Measurements from ENCODE around the gene CPED1.
A peak's percentile ranks its signal among the peaks of the same experiment; 100 is the strongest.

The CPED1 gene

GRCh38 chr7:121103579-121103978 is 115.1 kb downstream of the CPED1 start:
- TF ChIP-seq CTCF (IDR thresholded peaks at IDR 0.05; ENCODE audit: low read depth, low read length, missing control alignments): no peak
- DNase-seq: no peak
- Histone ChIP-seq H3K27me3 (replicated peaks) (no peaks in the 10 kb centered on the region), H3K4me3 (ENCODE audit: low read depth, low read length) (no peak overlapping the region), H3K27ac (no peak overlapping the region), H3K36me3 (replicated peaks) (no peaks in the 10 kb centered on the region)
- in situ Hi-C loops (cut with HindIII; ENCODE audit: low pct_ligation_motif_present, low sequenced_read_pairs): no loop called here

GRCh38 chr7:121105262-121105661 is 116.8 kb downstream of the CPED1 start:
- no peak for TF ChIP-seq CTCF (IDR thresholded peaks at IDR 0.05; ENCODE audit: low read depth, low read length, missing control alignments)
- Histone ChIP-seq H3K36me3 (replicated peaks) (no peaks in the 10 kb centered on the region), H3K27ac (no peak overlapping the region), H3K27me3 (replicated peaks) (no peaks in the 10 kb centered on the region), H3K4me3 (ENCODE audit: low read depth, low read length) (no peak overlapping the region)
- no peak for DNase-seq
- in situ Hi-C loops (cut with HindIII; ENCODE audit: low pct_ligation_motif_present, low sequenced_read_pairs): no loop called here

GRCh38 chr7:121107923-121108498 is 119.5 kb downstream of the CPED1 start:
- in situ Hi-C loops (cut with HindIII; ENCODE audit: low pct_ligation_motif_present, low sequenced_read_pairs): no loop called here
- Histone ChIP-seq H3K27ac (no peak overlapping the region), H3K36me3 (replicated peaks) (no peaks in the 10 kb centered on the region), H3K27me3 (replicated peaks) (no peaks in the 10 kb centered on the region), H3K4me3 (ENCODE audit: low read depth, low read length) (no peak overlapping the region)
- DNase-seq: peak; percentile 44
- TF ChIP-seq CTCF (IDR thresholded peaks at IDR 0.05; ENCODE audit: low read depth, low read length, missing control alignments): peak; percentile 59

GRCh38 chr7:121109145-121109544 is 120.6 kb downstream of the CPED1 start:
- TF ChIP-seq CTCF (IDR thresholded peaks at IDR 0.05; ENCODE audit: low read depth, low read length, missing control alignments): no peak
- Histone ChIP-seq H3K27ac (no peak overlapping the region), H3K4me3 (ENCODE audit: low read depth, low read length) (no peak overlapping the region), H3K27me3 (replicated peaks) (no peaks in the 10 kb centered on the region), H3K36me3 (replicated peaks) (no peaks in the 10 kb centered on the region)
- in situ Hi-C loops (cut with HindIII; ENCODE audit: low pct_ligation_motif_present, low sequenced_read_pairs): no loop called here
- no peak for DNase-seq

- no peak overlapping the region for H3K27ac ChIP-seq
- no peak overlapping the region for H3K4me3 ChIP-seq (ENCODE audit: low read depth, low read length)
- DNase-seq: peak; percentile 25
- H3K36me3 ChIP-seq (replicated peaks): no peaks in the 10 kb centered on the region
- no peak for TF ChIP-seq CTCF (IDR thresholded peaks at IDR 0.05; ENCODE audit: low read depth, low read length, missing control alignments)
- in situ Hi-C loops (cut with HindIII; ENCODE audit: low pct_ligation_motif_present, low sequenced_read_pairs): no loop called here
- H3K27me3 ChIP-seq (replicated peaks): no peaks in the 10 kb centered on the region
Observed at GRCh38 chr7:121113288-121113687, 124.8 kb downstream of the CPED1 start.

GRCh38 chr7:121116396-121116795 is 127.9 kb downstream of the CPED1 start:
- no peak for DNase-seq
- Histone ChIP-seq H3K27me3 (replicated peaks) (no peaks in the 10 kb centered on the region), H3K4me3 (ENCODE audit: low read depth, low read length) (no peak overlapping the region), H3K36me3 (replicated peaks) (no peaks in the 10 kb centered on the region), H3K27ac (no peak overlapping the region)
- in situ Hi-C loops (cut with HindIII; ENCODE audit: low pct_ligation_motif_present, low sequenced_read_pairs): no loop called here
- TF ChIP-seq CTCF (IDR thresholded peaks at IDR 0.05; ENCODE audit: low read depth, low read length, missing control alignments): no peak
